GM18499 (cell line): Measurements from ENCODE around the gene SHTN1.
A peak's percentile ranks its signal among the peaks of the same experiment; 100 is the strongest.

Experiments
- ATAC-seq: cut with Tn5 transposase; IDR thresholded peaks from one replicate; pipeline ENCODE4 v1.9.1; 2021; ENCODE audit warnings: moderate number of reproducible peaks; ENCODE audit not compliant: insufficient read depth, unreplicated experiment

SHTN1 gene

GRCh38 chr10:116878123-116878522 lies 126.9 kb downstream of the SHTN1 start:
- no peak for ATAC-seq

GRCh38 chr10:116877391-116877790 lies 127.6 kb downstream of the SHTN1 start:
- ATAC-seq = no peak

- no peak for ATAC-seq
Measured at GRCh38 chr10:116875897-116876296, 129.1 kb downstream of the SHTN1 start.

- no peak for ATAC-seq
Measured at GRCh38 chr10:116873134-116873533, 131.9 kb downstream of the SHTN1 start.

- no peak for ATAC-seq
Measured at GRCh38 chr10:116870949-116871348, 134.0 kb downstream of the SHTN1 start.

- ATAC-seq = no peak
Measured at GRCh38 chr10:116868722-116869121, 136.3 kb downstream of the SHTN1 start.

- ATAC-seq = no peak
Measured at GRCh38 chr10:116868198-116868676, 136.8 kb downstream of the SHTN1 start.

GRCh38 chr10:116866987-116867595 lies 137.9 kb downstream of the SHTN1 start:
- ATAC-seq = no peak

GRCh38 chr10:116866066-116866465 lies 138.9 kb downstream of the SHTN1 start:
- no peak for ATAC-seq

GRCh38 chr10:116864436-116864835 lies 140.6 kb downstream of the SHTN1 start:
- no peak for ATAC-seq

- ATAC-seq = no peak
Measured at GRCh38 chr10:116861796-116862195, 143.2 kb downstream of the SHTN1 start.

GRCh38 chr10:116857156-116857555 lies 147.8 kb downstream of the SHTN1 start:
- no peak for ATAC-seq

GRCh38 chr10:116853701-116854100 lies 151.3 kb downstream of the SHTN1 start:
- no peak for ATAC-seq

GRCh38 chr10:116853287-116853686 lies 151.7 kb downstream of the SHTN1 start:
- ATAC-seq = no peak

GRCh38 chr10:116852246-116852645 lies 152.7 kb downstream of the SHTN1 start:
- ATAC-seq = no peak

- ATAC-seq = no peak
Measured at GRCh38 chr10:116850058-116850611, 154.9 kb downstream of the SHTN1 start.

- ATAC-seq = no peak
Measured at GRCh38 chr10:116849248-116850057, 155.5 kb downstream of the SHTN1 start, which contains the start of gene ENO4. TSS of gene ENO4 (plus strand) at chr10:116849499. CDS start at chr10:116849567, 68 bp downstream.

- no peak for ATAC-seq
Measured at GRCh38 chr10:116848944-116849247, 156.1 kb downstream of the SHTN1 start.

GRCh38 chr10:116848032-116848943 lies 156.7 kb downstream of the SHTN1 start:
- ATAC-seq = peak; percentile 75

- no peak for ATAC-seq
Measured at GRCh38 chr10:116845823-116846222, 159.2 kb downstream of the SHTN1 start.
